HL-60/S4 treated with retinoic acid at 250 ng/mL for 4 days and 3 days (cell line): ENCODE results near the gene TAF8.

Experiments used
- in situ Hi-C: fragments of 300-500 bp; cut with MboI; formaldehyde crosslinking; loops from 2 replicates; pipeline ENCODE4 v1.7.0; 2022; ENCODE audit warnings: low sequenced_read_pairs

The TAF8 gene

DNA sequence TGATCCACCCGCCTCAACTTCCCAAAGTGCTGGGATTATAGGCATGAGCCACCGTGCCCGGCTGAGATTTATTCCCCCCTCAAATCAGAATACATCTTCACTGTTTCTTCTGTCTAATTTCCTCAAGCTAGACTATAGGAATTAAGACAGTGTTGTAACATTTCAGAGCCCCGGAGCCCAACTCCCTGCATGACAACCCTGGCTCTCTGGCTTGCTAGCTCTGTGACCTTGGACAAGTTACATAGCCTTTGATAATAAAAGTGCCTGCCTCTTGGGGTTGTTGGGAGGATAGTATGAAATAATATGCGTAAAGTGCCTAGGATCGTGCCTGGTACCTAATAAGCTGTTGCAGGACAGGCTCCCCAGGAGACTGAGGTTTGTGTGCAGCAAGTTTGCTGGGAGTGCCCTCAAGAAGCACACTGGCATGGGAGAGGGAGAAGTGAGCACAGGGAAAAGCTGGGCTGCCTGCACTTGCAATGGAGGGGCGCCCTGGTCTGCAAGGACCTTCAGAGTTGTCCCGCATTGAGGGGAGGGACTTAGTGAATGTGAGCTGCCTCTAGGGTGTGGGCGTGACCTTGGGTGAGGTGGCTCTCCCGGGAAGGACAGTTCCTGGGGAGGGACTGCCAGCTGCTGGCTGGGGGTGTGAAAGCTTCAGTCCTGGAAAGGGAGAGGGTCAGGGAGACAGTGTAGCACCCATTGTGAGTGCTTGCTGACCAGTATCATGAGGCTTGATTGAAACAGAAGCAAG, 43.4 kb downstream of the TAF8 start:
- in situ Hi-C loops = no loop called here

DNA sequence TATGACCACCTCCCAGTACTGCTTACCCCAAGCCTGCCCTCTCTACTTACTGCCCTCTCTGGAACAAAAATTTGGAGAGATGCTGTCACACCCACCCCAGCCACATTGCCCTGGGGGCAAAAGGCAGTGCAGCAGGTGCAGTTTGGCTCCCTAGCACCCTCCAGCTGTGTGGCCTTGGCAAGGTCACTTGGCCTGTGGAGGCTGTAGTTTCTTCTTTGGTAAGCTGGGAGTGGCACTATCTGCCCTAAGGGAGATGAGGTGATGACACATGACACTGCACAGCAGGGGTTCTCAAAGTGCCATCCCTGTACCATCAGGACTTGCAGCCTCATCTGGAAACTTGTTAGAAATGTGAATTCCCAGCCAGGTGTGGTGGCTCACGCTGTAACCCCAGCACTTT, 44.8 kb downstream of the TAF8 start:
- in situ Hi-C loops = no loop called here

DNA sequence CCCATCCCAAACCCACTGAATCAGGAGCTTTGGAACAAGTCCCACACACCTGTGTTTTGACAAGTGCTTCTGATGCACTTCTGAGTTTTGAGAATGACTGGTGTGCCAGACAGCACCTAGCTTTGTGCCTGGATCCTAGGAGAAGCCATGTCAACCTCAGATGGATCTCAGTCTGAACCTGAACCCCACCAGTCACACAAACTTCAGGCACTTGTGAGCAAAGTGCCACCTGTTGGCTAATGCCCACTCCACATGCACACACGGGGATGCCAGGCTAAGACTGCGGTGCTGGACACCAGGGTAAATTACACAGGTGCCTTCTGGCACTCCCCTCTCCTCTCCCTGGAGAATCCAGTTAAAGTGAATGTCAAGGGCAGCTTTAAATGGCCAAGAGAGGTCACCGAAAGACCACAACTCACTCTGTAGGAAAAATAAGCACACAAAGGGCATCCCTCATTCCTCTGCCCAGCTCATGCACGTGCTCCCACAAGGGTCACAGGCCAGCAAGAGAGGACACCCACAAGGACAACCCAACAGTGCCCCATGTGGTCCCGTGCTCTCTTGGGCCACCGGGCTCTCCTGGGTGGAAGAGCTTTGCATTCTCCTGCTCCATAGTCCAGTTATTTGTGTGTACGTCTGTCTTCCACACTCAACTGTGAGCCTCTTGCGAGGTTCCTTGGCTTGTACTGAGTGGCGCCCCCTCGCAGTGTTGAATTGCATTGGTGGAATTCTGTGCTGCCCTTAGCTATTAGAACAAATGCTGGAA, 45.6 kb downstream of the TAF8 start:
- in situ Hi-C loops = no loop called here

DNA sequence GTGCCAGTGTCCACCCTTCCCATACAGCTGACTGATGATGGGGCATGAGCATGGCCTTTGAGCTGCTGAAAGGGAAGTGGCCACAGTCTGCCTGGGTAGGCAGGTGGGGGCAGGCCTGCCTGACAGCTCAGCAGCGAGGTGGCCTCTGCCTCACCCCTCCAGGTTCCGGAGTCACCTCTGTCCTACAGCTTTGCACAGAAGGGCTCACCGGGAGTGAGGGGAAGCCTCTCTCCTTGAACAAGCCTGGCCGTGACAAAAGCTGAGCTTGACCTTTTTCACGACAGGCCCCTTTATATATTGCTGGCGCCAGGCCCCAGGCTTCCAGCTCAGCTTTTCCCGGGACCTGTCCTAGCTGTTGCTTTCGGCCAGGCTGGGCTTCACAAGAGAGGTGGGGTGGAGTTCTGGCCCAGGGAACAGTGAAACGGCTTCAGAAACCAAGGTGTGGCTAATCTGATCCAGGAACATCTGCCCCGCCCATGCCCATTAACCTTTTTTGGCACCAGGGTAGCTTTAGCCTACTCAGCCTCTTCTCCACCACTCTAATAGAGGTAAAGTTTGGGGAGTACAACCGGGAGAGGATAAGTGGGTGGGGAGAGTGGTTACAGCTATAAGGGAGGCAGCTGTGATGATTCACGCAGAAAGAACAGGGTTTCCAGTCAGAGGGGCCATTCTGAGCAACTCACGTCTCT, 49.2 kb downstream of the TAF8 start:
- in situ Hi-C loops = no loop called here

DNA sequence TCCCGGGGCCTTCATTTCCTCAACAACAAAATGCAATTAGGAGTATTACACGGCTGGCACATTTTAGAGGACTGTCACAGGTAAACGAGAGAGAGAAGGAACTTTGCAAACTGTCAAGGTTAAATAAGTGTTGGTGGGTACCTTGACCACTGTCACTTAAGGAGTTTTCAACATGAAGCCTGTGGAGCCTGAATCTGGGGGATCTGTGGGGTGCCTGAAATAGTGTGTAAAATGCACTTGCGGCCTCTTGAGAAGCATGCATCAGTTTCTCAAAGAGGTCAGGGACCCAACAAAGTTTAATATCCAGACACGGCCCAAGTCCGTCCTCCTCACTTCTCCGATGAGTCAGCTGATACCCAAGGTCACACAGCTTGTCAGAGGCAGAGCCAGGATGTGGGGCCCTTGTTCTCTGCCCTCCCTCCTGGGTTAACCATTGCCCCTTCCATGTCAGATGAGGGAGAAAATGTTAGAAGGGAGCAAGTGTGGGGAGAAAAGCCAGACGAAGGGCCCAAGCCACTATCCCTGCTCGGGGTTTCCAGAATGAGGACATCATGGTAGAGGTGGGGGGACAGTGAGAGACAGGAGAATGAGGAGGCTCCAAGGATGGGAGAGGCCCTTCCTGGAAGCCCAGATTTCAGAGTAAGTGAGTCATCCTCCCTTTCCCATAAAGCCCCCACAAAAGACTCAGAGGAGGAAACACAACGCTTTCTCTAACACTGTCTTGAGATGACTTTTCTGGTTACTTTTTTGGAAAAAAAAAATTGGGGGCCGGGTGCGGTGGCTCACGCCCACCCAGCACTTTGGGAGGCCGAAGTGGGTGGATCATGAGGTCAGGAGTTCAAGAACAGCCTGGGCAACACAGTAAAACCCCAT, 49.9 kb downstream of the TAF8 start:
- in situ Hi-C loops = no loop called here

DNA sequence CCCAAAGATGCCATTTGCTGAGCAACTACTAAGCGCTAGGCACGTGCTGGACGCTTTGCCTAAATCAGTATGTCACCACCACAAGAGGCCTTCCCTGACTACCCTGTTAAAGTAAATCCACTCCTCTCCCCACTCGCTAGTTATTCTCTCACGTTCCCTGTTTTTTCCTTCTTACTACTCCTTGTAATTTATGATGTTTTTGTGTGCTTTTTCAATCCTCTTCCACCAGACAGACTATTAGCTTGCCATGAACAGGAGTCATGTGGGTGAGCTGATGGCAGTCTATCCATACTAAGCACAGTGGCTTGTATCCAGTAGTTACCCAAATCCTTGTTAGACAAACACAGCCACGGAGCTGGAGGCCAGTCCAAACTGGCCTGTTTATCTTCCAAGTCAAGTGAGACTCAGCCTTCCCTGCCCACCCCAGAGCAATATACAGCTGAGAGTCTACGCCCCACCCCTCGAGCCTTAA, 50.9 kb downstream of the TAF8 start:
- in situ Hi-C loops = no loop called here

DNA sequence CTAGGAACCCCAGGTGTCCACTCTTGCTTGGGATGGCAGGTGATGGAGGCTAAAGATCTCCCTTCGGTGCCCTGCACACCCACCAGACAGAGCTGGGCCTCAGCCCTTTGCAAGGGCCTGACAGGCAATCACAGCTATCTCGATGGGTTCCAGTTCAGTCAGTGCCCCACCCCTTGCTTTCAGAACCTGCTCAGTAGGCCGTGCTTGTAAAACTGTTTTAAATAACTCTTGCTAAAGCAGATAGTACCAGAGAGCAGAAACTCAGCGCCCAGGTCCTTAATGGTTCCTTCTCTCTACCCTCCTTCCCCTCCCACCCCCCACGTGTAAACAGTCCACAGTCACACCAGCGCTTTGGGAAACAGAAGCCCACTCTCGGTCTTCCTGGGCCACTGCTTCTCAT, 52.9 kb downstream of the TAF8 start:
- in situ Hi-C loops = no loop called here

DNA sequence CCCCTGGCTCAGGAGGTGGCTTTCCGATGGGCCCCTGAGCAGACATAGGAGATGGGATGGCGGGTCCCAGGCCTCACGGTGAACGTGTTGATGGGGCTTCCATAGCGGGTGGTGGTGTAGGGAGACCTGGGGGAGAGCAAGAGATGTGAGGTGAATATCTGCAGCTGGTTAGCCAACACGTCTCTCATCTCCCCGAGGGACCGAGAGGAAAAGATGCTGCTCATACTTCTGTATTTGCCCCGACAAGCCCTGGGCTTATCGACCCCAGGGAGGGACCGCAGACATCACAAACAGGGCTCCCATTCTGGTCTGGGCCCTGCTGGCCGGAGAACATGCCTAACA, 53.4 kb downstream of the TAF8 start:
- in situ Hi-C loops = no loop called here

DNA sequence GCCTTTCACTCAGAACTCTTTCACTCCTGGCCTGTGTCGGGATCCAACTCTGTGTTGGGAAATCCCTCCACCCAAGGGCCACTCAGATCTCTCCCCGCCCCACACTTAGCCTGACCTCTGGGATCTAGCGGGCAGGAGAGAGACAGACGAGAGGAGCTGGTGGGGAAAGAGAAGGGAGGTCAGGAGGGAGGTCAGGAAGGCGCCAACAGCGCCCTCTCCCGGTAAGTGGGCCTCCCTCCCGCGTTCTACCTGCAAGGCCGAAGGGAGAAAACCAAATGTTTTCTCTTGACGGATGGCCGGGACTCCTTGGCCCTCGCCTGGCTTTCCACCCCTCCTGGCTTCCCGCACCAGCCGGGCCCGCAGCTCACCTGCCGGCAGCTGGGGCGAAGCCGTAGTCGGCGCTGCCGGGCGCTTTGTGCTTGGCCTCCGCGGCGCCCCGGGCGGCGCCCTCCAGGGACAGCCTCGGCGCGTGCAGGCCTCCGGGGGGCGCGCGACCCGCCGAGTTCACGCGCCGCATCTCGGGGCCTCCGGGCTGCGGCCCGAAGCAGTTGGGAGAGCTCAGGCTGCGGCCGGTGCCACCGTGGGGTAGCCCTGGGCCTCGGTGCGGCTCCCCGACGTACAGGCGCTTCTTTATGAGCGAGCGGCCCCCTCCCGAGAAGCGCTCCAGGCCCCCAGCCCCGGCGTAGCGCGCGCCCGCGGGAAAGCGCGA, 53.9 kb downstream of the TAF8 start:
- in situ Hi-C loops = no loop called here

DNA sequence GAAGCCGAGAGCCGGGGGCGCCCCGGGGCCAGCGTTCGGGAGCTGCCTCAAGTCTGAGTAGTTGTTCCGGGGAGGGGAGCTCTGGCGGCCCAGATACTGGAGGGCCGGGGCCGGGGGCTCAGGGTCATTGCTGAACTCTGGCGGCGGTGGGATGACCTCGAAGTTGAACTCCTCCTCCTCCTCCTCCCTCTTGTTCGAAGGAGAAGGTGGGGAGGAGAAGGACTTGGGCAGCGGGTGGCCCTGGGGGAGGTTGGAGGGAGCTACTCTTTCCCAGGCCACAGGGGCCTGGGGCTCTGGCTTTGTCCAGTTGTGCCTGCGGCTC, 54.4 kb downstream of the TAF8 start:
- in situ Hi-C loops = no loop called here

DNA sequence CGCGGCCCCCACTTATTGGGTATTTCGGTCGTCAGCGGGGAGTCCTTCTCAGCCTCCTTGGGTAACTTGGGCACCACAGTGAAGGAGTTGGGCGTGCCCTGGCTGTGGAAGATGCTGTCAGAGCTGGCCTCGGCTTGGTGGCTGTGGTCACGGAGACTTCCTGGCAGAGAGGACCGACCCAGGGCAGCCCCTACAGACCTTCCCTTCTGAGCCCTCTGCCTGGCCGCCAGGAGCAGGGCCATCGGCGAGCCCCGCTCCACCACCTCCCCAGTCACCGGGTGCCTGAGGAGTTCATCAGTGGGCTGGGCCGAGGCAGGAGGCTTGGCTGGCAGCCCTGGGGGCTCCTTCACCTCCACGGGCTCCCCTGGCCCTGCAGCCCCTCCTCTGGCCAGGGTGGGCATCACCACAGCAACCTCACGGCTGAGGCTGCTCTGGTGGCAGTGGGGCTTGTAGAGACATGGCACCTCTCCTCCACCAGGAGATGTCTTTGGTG, 54.9 kb downstream of the TAF8 start:
- in situ Hi-C loops = no loop called here

DNA sequence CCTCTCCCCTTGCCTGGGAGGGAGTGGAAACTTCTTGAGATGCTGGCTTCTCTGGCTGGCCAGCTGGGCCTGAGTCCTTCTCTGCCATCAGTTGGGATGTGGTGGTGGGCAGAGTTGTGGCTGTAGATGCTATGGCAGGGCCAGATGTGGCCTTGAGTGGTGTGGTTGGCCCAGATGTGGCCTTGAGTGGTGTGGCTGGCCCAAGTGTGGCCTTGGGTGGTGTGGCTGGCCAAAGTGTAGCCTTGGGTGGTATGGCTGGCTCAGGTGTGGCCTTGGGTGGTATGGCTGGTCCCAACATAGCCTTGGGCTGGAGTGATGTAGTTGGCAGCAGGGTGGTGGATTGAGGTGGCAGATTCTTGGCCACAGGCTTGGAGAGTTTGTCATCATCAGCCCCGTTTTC, 55.4 kb downstream of the TAF8 start:
- in situ Hi-C loops = no loop called here

DNA sequence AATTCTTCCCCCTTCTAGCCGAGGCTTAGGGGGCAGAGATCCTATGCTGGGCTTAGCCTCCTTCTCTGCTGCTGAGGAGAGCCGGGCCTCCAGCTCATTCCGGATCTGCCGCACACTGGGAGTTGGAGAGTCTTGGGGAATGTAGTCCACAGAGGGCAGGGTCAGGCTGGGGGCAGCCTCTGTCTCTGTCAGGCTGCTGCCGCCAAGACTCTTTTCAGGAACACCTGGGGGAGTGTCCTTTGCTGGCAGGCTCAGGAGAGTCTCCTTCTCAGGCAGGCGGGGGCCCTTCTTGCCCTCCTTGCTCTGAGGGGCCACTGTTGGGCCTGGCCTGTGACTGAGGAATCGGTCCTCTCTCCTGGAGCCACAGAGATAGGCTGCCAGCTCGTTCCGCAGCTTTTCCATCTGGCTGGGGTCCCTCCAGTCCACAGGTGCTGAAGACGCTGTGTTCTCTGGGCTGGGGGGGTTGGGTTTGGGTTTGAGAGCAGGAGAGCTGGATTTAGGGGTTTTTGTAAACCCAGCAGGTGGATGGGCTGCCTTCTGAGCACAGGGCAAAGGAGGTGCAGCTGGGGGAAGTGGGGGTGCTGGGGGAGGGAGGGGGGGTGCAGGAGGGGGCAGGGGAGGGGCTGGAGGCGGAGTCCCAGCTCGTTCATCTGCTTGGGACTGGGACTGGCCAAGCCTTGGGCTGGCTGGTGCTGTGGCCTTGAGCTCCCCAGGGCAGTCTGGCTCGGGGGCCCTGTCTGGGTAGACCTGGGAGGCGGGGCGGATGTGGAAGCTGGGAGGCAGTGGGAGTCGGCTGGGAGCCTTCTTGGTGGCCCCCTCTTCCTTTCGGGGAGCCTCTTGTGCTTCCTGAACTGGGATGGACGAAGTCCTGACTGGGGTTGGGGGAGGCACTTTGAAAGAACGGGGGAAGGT, 56.0 kb downstream of the TAF8 start:
- in situ Hi-C loops = no loop called here

DNA sequence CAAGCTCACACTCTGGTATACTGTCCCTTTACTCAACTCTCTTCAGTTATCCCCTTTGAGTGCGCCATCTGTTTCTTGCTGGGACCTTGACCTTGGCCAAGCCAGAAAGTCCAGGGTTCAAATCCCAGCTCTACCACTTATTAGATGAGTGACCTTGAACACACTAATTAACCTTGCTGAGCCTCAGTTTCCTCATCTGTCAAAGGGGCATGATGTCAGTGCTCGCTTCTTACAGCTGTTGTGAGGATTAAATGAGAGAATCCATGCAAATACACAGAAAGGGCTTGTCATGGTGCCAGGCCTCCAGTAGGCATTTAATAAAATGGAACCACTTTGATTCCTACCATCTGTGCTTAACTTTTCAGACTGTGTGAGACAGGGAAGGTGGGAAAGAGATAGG, 57.7 kb downstream of the TAF8 start:
- in situ Hi-C loops = no loop called here

DNA sequence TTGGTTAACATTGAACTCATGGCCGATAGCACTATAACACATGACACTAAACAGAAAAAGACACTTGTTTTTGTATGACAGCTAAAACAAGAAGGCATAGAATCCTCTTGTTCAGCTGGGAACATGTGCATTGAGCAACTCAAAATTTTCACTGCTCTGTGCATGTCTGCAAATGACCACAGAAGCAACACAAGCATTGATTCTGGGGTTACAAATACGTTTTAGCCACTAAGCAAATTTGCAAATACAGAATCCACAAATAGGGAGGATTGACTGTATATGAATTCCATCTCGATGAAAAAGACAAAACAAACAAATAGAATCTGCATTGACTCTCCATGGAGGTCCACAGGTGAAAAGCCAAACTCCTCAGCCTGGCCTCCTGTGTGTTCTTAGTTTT, 60.4 kb downstream of the TAF8 start:
- in situ Hi-C loops = no loop called here

DNA sequence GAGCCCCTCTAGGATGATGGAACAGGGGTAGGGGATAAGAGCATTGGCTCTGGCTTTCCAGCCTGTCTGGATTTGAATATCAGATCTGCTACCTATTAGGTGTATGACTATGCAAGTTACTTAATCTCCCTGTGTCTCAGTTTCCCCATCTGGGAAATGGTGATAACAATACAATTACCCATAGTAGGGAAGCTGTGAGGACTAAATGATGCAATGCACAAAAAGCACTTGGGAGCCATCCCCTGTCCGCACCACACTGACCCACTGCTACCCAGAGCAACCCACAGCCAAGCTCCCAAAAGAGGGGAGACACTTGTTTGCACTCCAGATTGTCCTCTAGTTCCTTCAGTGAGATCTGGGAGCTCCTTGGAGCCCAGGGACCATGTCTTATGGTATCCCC, 62.0 kb downstream of the TAF8 start:
- in situ Hi-C loops = no loop called here

DNA sequence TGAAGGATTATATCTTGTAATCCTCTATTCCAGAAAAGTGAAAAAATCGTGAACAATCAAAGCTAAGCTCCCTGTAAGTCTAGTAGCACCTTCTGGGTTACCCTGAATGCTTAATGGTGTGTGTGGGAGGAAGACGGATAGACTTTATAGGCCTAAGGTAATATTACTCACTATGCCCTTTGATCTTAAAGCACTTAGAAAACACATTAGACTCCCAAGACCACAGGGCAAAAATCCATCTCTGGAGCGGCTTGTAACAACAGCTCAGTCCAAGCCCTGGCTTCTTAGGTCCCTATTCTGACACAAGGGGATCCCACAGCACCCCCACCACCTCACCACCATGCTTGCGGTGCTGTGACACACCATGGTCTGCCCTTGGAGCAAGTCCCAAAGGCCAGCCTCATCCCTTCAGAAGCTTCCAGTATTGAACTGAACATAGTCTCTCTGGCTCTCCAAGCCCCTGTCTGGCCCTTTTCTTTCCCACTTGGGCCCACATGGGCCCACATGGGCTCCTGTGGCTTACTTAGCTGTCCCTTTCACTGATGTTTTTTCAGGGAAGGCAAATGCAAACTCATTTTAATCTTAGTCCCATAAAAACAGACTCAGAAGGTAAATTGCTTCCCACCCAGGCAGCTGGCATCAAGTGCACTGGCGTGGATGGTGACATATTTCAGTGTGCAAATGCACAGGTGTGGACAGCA, 63.8 kb downstream of the TAF8 start:
- in situ Hi-C loops = no loop called here

DNA sequence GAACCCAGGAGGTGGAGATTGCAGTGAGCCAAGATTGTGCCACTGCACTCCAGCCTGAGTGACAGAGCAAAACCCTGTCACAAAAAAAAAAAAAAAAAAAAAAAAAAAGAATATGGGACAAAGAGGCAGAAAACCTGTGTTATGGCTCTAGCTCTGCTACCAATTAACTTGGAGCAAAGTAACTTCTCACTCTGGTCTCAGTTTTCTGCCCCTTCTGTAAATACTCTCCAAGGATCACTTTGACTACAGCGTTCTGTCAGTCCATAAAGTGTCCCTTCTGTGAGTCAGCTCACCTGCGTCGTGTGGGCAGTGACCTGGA, 67.5 kb downstream of the TAF8 start:
- in situ Hi-C loops = no loop called here
